Measurements from ENCODE around the gene TBX18.

The TBX18 gene

GRCh38 chr6:84772428-84773132 lies 8.2 kb upstream of the TBX18 start:
- no peak for DNase-seq

DNA sequence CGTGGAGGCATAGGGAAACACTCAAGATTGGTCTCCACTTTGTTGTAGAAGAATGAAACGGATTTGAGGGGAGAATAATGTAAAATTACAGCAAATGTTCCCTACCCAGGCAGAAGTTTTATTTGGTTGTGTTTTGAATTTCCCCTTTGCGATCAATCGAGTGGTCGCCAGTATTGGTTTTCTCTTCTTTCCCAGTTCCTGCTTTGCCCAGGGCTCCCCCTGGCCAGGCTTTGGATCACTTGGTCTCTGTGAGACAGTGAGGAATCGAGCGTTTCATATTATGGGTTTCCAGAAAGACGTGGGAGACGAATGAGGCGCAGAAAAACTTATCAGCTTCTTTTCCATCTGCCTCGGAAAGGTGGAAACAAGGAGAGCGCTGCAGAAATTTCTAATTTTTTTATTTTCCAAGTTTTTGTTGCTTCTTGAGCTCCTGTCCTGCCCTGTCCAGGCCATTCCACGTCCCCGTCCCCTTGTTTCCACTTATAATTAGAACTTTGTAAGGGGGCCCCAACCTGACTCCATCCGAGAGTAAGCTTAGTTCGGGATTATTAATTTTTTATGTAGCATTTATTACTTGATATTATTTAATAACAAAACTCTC lies 7.5 kb upstream of the TBX18 start:
- no peak for DNase-seq

DNA sequence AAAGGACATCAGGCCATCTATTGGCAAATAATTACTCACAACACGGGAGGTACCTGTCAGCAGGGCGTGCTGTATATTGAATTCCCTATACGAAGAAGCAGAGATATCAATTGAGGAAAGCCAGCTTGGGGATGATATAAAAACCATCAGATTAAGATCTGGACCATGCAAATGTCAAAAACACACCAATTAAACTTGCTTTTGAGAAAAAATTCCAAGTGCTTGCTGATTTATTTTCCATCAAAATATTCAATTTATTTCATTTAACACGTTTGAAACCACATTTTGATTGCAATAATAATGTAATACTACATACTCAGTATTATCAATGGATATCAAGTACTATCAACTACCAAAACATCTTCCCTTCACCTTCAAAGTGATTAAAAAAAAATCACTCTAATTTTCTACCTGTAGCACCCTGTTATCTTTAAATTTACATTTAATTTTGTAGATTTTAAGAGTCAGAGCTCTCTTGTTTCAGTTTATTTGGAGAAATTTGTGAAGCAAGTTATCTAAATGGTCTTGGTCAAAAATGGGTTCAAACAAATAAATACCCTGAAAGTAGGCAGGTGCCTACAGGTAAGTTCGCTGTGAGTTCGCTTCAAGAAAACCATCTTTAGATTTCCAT lies 6.8 kb upstream of the TBX18 start:
- no peak for DNase-seq

DNA sequence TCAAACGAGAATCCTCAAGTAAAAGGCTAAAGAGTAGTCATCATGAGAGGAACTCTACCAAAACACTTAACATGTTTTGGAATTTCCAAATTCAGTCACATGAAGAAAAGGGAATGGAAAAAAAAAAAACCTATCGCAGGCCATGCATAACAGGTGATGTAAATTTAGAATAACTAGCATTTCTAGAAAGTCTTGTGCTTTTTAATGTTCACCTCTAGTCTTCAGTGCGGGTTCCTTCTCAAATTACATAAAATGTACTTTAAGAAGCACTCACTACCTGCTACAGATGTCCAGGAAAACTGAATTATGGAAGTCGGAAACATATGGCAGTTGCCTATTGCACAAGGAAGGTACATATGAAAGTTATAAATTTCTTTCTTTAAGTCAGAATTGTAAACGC lies 6.1 kb upstream of the TBX18 start:
- no peak for DNase-seq

DNA sequence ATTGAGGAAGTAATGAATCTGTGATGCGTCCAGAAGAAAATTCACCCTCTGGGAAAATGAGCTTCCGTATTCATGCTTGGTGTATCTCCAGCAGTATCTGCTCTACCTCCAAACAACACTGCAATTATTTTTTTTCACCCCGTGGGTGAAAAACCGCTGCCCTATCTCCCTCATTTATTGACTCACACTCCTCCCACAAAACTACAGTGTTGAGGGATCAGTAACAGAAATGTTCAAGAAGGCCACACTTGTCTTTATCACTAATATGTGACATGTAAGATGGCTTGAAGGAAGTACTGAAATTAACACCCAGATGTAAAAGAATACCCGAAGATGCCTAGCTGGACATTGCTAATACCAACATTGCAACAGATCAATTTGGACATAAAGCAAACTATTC lies 4.9 kb upstream of the TBX18 start:
- no peak for DNase-seq

DNA sequence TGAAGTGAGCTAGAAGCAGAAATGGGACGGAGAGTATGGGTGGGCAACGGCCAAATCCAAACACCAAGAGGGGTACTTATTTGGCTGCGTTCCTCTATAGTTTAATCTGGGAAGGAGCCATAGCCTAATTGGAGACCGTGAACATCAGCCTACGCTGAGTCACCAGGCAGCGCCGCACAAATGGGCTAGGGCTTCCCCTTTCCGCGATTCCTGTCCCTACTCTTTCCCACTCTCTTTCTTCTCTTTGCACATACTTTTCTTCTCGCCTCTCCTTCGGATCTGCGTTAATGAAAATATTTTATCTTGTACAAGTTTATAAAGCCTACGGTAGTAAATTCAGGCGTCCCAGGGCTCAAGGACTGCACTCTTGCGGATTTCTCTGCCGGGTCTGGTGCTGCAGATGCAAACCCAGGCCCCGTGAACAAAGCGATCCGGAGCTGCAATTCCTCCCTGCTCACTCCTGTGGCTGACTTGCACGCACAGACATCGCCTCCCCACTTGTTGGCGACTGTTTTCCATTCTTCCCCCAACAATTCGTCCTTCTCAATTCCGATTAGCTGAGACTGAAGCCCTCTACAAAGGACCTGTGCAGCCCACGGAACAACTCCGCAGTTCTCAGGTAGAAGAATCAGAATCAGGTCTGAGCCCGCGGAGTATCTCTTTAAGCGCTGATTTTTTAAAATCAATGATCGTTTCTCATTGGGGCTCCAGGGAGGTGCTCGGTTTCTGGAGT lies 4.2 kb upstream of the TBX18 start:
- DNase-seq: no peak

DNA sequence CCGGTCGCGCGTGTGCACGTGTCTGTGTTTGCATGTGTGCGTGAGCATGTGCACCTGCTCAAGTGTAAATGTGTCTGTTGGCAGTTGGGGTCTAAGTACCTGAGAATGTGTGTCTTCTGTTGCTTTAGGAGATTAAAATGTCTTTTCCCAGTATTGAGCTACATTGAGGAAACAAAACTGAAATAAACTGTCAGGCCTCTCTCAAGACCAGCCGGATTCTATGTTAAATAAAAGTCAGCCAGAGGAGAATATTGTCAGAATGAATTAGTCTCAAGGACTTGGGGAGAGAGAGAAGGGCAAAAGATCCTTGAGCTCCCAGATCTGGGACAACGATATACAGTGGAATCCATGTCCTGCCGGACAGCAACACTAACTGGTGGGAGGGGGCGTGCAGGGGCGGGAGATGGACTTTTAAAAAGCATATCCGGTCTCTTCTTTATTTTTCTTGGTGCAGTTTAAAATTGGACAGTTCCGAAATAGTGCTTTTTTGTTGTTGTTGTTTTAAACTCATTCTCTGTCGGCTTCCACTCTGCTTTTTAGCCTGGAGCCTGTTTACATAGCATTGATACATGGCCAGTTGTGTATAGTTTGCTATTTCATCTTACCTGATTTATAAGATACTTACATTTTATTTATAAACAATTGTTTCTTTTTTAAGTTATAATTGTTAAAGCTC lies 3.3 kb upstream of the TBX18 start:
- DNase-seq: no peak

DNA sequence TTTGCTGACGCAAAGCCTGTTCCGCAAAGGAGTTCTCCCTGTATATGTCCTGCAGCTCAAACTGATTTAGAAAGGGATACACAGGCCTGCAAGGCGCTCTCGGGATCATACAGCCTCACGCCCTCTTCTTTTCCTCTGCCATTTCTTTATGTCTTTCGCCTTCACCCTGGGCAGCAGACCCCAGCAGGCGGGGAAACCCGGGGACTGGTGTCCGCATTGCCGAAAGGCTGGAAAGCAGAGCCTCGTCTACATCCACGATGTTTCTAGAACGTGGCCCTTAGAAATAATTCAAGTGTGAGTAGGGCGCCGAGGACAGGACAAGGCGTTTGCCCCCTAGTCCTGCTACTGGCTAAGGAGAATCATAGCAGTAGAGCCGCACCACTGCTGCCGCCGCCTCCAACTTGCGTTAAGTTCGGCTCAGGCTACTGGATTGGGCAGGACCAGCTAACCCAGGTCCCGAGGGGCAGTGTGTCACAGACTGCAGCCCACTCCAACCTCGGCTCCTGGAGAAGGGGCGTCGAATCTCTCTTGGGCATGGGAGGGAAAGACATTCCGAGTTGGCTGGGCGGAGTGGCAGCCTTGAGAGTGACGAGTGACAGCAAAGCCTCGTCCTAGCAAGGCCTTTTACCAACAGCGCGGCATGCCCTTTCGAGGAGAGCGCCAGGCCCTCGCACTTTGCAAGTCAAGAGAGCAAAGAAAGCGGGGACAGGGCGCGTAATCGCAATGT lies 2.6 kb upstream of the TBX18 start:
- DNase-seq: no peak

- no peak for DNase-seq
These were observed 1.9 kb upstream of the TBX18 start for GRCh38 chr6:84766118-84766798.

DNA sequence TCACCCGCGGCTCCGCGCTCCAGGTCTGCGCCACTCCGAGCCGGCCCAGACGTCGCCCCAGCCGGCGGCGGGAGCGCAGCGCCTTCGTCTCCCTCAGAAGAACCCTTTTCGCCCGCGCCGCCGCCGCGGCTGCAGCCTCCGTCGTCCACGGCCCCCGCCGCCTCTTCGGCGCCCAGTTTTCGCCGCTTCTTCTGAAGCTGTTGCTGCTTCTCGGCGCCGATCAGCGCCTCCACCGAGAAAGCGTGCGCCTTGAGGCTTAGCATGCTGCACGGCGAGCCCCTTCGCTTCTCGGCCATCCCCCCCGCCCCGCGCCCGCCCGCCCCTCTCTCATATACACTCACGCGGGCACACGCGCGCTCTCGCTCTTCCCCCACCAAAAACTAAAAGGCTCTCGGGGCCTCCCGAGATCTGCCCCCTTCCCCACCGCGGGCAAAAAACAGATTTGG lies 489 bp downstream of the TBX18 start:
- no peak for DNase-seq

DNA sequence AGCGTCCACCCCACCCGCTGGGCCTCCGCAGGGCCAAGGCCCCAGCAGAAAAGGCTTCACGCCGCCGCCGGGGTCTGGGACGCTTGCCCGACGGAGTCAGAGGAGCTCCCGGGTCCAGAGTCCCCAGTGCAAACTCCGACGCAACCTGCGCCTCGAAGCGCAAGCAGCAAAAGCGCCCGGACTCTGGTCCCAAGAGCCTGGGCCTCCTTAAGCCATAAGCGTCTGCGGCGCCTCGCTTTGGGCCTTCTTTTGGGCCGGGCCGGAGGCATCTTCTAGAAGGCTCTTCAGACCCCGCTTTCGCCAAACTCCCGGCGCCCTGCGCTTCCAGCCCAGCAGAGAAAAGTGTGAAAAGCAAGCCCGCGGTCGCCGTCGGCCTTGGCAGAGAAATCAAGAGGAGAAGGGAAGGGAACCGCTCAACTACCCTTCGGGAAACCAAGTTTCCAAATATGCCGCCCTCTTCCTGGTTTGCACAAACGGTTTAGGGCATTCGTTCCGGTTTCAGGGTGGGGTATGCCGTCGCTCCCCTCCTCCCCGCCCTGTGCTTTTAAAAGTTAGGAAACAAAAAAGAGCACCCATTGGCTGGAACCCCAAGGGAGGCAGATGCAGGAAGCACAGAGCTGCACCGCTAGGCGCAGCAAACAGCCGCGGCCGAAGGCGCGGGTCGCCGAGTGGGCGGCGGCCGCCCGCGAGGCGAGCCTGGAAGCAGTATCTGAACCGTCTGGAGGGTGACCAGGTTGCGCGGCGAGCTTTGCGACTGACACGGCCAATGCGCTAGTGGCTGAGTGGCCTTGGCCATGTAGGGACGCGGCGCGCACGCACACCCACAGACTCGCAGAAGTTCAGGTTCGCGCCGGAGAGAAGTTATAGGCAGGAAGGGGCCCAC lies 1.2 kb downstream of the TBX18 start:
- no peak for DNase-seq

DNA sequence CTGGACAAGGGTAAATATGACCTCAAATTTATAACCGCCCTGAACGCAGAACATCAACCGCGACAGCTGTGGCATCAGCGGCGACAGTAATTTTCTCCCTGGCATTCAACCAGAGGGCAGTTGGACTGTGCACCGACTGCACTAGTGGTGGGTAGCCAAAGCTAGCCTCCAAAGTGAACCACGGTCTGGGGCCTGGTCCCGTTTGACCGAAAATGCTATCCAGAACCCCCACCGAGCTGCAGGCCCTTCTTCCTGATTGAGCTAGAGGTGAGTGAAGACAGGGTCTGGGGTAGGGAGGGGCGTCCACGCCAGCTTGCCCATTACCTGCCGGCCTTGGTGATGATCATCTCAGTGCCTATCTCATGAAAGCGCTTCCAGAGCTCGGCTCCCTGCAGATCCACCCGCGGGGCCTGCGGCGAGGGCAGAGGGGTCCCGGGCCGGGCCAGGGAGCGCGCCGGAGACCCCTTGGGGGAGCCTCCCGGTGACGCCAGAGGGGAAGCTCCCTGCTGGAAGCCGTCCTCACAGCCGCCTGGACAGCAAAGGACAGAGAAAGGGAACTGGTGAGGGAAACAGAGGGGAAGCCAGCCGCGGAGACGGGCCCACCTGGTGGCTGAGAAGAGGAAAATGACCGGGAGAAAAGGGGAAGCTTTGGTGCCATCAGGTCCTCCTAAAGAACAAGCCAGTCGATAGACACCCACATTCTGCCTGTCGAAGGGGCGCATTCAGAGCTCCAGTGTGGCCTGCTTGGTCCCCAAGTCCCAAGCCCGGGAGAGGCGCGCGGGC lies 2.0 kb downstream of the TBX18 start:
- no peak for DNase-seq

- no peak for DNase-seq
These were observed 5.9 kb downstream of the TBX18 start for GRCh38 chr6:84758486-84758885.

DNA sequence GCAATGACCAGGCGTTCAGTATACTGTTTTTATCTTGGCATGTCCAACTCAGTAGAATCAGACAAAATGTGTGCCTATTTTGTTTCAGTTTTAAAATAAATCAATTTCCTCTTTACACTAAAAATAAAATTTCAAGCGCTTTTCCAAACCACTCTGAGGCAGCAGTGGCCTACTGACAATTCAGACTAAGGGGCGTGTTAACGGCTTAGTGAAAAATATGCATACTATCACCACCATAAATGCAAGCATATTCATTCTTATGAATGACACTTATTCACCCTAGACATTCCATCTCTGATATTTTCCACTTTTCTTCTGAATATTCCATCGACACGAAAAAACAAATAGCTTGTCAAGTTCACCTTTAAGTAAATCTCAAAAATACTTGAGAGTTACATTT lies 7.5 kb downstream of the TBX18 start:
- DNase-seq: no peak

DNA sequence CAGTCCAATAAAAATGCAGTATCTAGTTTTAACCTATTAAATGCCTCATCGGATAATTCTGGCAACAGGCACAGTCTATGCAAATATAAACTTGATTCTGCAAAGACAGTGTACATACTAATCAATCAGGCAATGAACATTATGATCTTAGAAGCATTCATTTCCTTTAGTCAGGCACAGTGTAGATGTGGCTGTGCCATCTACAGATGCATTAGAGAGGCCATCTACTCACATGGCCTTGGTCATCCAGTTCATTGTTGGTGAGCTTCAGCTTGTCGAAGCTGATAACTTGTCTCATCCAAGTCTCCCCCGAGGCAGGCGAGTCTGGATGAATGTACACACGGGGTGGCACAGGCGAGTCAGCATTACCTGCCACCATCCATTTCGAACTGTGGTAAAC lies 7.9 kb downstream of the TBX18 start:
- DNase-seq: no peak

- DNase-seq: no peak
These were observed 11.2 kb downstream of the TBX18 start for GRCh38 chr6:84753173-84753572.

GRCh38 chr6:84752118-84752850 lies 12.1 kb downstream of the TBX18 start:
- DNase-seq: no peak

GRCh38 chr6:84749181-84749580 lies 15.2 kb downstream of the TBX18 start:
- DNase-seq: no peak

- DNase-seq: no peak
These were observed 16.0 kb downstream of the TBX18 start for GRCh38 chr6:84748376-84748775.
